ENCODE results near the gene SYNGR3.
"Not testable (repeated sequence)": the region's sequence is repeated elsewhere in the genome, so short reads cannot be mapped to it uniquely, and the experiment has no call there.

SYNGR3 gene

GRCh38 chr16:2030036-2030435 is 40.3 kb downstream of the SYNGR3 start:
- H3K4me1 ChIP-seq (ENCODE audit: control insufficient read depth in 2 of 2, insufficient read depth in 2 of 2, low read length in 2 of 2) = peaks cover 12 to 27% of the 10 kb centered on the region in 2 donors
- peaks cover 2 to 4% of the 10 kb centered on the region in 2 donors for H3K36me3 ChIP-seq (ENCODE audit: control insufficient read depth in 2 of 2, insufficient read depth in 2 of 2, low read length in 2 of 2)
- H3K27me3 ChIP-seq (ENCODE audit: control insufficient read depth in 2 of 2, insufficient read depth in 2 of 2, low read length in 2 of 2) = no peaks in the 10 kb centered on the region
- H3K9me3 ChIP-seq (ENCODE audit: control insufficient read depth in 2 of 2, low read length in 2 of 2) = no peaks in the 10 kb centered on the region
- H3K9ac ChIP-seq (ENCODE audit: low read depth in 1 of 2, low read length in 2 of 2) = no peak overlapping the region
- H3K27ac ChIP-seq (ENCODE audit: low read depth in 2 of 2, low read length in 2 of 2) = no peak overlapping the region
- no peak overlapping the region for H3K4me3 ChIP-seq (ENCODE audit: low read length in 2 of 2)

GRCh38 chr16:2031081-2031577 is 41.4 kb downstream of the SYNGR3 start:
- H3K9me3 ChIP-seq (ENCODE audit: control insufficient read depth in 2 of 2, low read length in 2 of 2) = no peaks in the 10 kb centered on the region
- no peak overlapping the region for H3K4me3 ChIP-seq (ENCODE audit: low read length in 2 of 2)
- H3K4me1 ChIP-seq (ENCODE audit: control insufficient read depth in 2 of 2, insufficient read depth in 2 of 2, low read length in 2 of 2) = peaks cover 21 to 33% of the 10 kb centered on the region in 2 donors
- H3K27ac ChIP-seq (ENCODE audit: low read depth in 2 of 2, low read length in 2 of 2) = peak overlapping the region; percentile 7 to 9
- H3K36me3 ChIP-seq (ENCODE audit: control insufficient read depth in 2 of 2, insufficient read depth in 2 of 2, low read length in 2 of 2) = peaks cover 2 to 4% of the 10 kb centered on the region in 2 donors
- no peak overlapping the region for H3K9ac ChIP-seq (ENCODE audit: low read depth in 1 of 2, low read length in 2 of 2)
- H3K27me3 ChIP-seq (ENCODE audit: control insufficient read depth in 2 of 2, insufficient read depth in 2 of 2, low read length in 2 of 2) = no peaks in the 10 kb centered on the region

- H3K27me3 ChIP-seq (ENCODE audit: control insufficient read depth in 2 of 2, insufficient read depth in 2 of 2, low read length in 2 of 2) = no peaks in the 10 kb centered on the region
- no peaks in the 10 kb centered on the region for H3K9me3 ChIP-seq (ENCODE audit: control insufficient read depth in 2 of 2, low read length in 2 of 2)
- peak overlapping the region; percentile 74 to 82 for H3K27ac ChIP-seq (ENCODE audit: low read depth in 2 of 2, low read length in 2 of 2)
- H3K9ac ChIP-seq (ENCODE audit: low read depth in 1 of 2, low read length in 2 of 2) = peak overlapping the region; percentile 3 to 43
- H3K36me3 ChIP-seq (ENCODE audit: control insufficient read depth in 2 of 2, insufficient read depth in 2 of 2, low read length in 2 of 2) = peaks cover 5 to 10% of the 10 kb centered on the region in 2 donors
- H3K4me1 ChIP-seq (ENCODE audit: control insufficient read depth in 2 of 2, insufficient read depth in 2 of 2, low read length in 2 of 2) = peaks cover 28 to 36% of the 10 kb centered on the region in 2 donors
- no peak overlapping the region for H3K4me3 ChIP-seq (ENCODE audit: low read length in 2 of 2)
Measured at GRCh38 chr16:2032285-2033056, 42.7 kb downstream of the SYNGR3 start.

- Histone ChIP-seq H3K9ac (ENCODE audit: low read depth in 1 of 2, low read length in 2 of 2) (peak overlapping the region in 1 of 2 donors; percentile 43), H3K4me1 (ENCODE audit: control insufficient read depth in 2 of 2, insufficient read depth in 2 of 2, low read length in 2 of 2) (peaks cover 28 to 33% of the 10 kb centered on the region in 2 donors), H3K4me3 (ENCODE audit: low read length in 2 of 2) (peak overlapping the region; percentile 15 to 35), H3K27ac (ENCODE audit: low read depth in 2 of 2, low read length in 2 of 2) (peak overlapping the region; percentile 74 to 82), H3K36me3 (ENCODE audit: control insufficient read depth in 2 of 2, insufficient read depth in 2 of 2, low read length in 2 of 2) (peaks cover 5 to 10% of the 10 kb centered on the region in 2 donors), H3K27me3 (ENCODE audit: control insufficient read depth in 2 of 2, insufficient read depth in 2 of 2, low read length in 2 of 2) (no peaks in the 10 kb centered on the region), H3K9me3 (ENCODE audit: control insufficient read depth in 2 of 2, low read length in 2 of 2) (no peaks in the 10 kb centered on the region)
Measured at GRCh38 chr16:2033057-2033908, 43.5 kb downstream of the SYNGR3 start.

- Histone ChIP-seq H3K9ac (ENCODE audit: low read depth in 1 of 2, low read length in 2 of 2) (peak overlapping the region in 1 of 2 donors; percentile 43), H3K27ac (ENCODE audit: low read depth in 2 of 2, low read length in 2 of 2) (peak overlapping the region; percentile 74 to 82), H3K4me1 (ENCODE audit: control insufficient read depth in 2 of 2, insufficient read depth in 2 of 2, low read length in 2 of 2) (peaks cover 29 to 34% of the 10 kb centered on the region in 2 donors), H3K36me3 (ENCODE audit: control insufficient read depth in 2 of 2, insufficient read depth in 2 of 2, low read length in 2 of 2) (peaks cover 5 to 10% of the 10 kb centered on the region in 2 donors), H3K4me3 (ENCODE audit: low read length in 2 of 2) (peak overlapping the region; percentile 15 to 35)
- H3K27me3 ChIP-seq (ENCODE audit: control insufficient read depth in 2 of 2, insufficient read depth in 2 of 2, low read length in 2 of 2); H3K9me3 ChIP-seq (ENCODE audit: control insufficient read depth in 2 of 2, low read length in 2 of 2): not testable (repeated sequence)
Measured at GRCh38 chr16:2033909-2034695, 44.3 kb downstream of the SYNGR3 start.

GRCh38 chr16:2034696-2035430 is 45.1 kb downstream of the SYNGR3 start:
- H3K4me1 ChIP-seq (ENCODE audit: control insufficient read depth in 2 of 2, insufficient read depth in 2 of 2, low read length in 2 of 2) = peaks cover 37 to 42% of the 10 kb centered on the region in 2 donors
- H3K36me3 ChIP-seq (ENCODE audit: control insufficient read depth in 2 of 2, insufficient read depth in 2 of 2, low read length in 2 of 2) = peaks cover 3 to 8% of the 10 kb centered on the region in 2 donors
- H3K27ac ChIP-seq (ENCODE audit: low read depth in 2 of 2, low read length in 2 of 2) = peak overlapping the region; percentile 79 to 81
- no peaks in the 10 kb centered on the region for H3K27me3 ChIP-seq (ENCODE audit: control insufficient read depth in 2 of 2, insufficient read depth in 2 of 2, low read length in 2 of 2)
- H3K9me3 ChIP-seq (ENCODE audit: control insufficient read depth in 2 of 2, low read length in 2 of 2) = no peaks in the 10 kb centered on the region
- H3K9ac ChIP-seq (ENCODE audit: low read depth in 1 of 2, low read length in 2 of 2) = peak overlapping the region; percentile 32 to 54
- no peak overlapping the region for H3K4me3 ChIP-seq (ENCODE audit: low read length in 2 of 2)

- no peaks in the 10 kb centered on the region for H3K9me3 ChIP-seq (ENCODE audit: control insufficient read depth in 2 of 2, low read length in 2 of 2)
Measured at GRCh38 chr16:2035431-2036199, 45.8 kb downstream of the SYNGR3 start.

GRCh38 chr16:2036200-2036966 is 46.6 kb downstream of the SYNGR3 start:
- Histone ChIP-seq H3K27me3 (ENCODE audit: control insufficient read depth in 2 of 2, insufficient read depth in 2 of 2, low read length in 2 of 2) (no peaks in the 10 kb centered on the region), H3K36me3 (ENCODE audit: control insufficient read depth in 2 of 2, insufficient read depth in 2 of 2, low read length in 2 of 2) (peaks cover 3 to 6% of the 10 kb centered on the region in 2 donors), H3K27ac (ENCODE audit: low read depth in 2 of 2, low read length in 2 of 2) (peak overlapping the region; percentile 79 to 81), H3K4me3 (ENCODE audit: low read length in 2 of 2) (no peak overlapping the region), H3K9ac (ENCODE audit: low read depth in 1 of 2, low read length in 2 of 2) (peak overlapping the region in 1 of 2 donors; percentile 54), H3K4me1 (ENCODE audit: control insufficient read depth in 2 of 2, insufficient read depth in 2 of 2, low read length in 2 of 2) (peaks cover 52 to 55% of the 10 kb centered on the region in 2 donors), H3K9me3 (ENCODE audit: control insufficient read depth in 2 of 2, low read length in 2 of 2) (no peaks in the 10 kb centered on the region)

More at GRCh38 chr16:2035431-2036199, 45.8 kb downstream of the SYNGR3 start:
- Histone ChIP-seq H3K36me3 (ENCODE audit: control insufficient read depth in 2 of 2, insufficient read depth in 2 of 2, low read length in 2 of 2) (peaks cover 3 to 6% of the 10 kb centered on the region in 2 donors), H3K4me3 (ENCODE audit: low read length in 2 of 2) (no peak overlapping the region), H3K27ac (ENCODE audit: low read depth in 2 of 2, low read length in 2 of 2) (peak overlapping the region; percentile 79 to 81), H3K4me1 (ENCODE audit: control insufficient read depth in 2 of 2, insufficient read depth in 2 of 2, low read length in 2 of 2) (peaks cover 45 to 47% of the 10 kb centered on the region in 2 donors), H3K27me3 (ENCODE audit: control insufficient read depth in 2 of 2, insufficient read depth in 2 of 2, low read length in 2 of 2) (no peaks in the 10 kb centered on the region), H3K9ac (ENCODE audit: low read depth in 1 of 2, low read length in 2 of 2) (peak overlapping the region in 1 of 2 donors; percentile 54)
